OCI-LY1 (cell line): ENCODE measurements around the gene SEC24C.

Experiments used
- H2AFZ ChIP-seq: fragments of 200-600 bp; sonication (generic), shearing (Covaris generic); 2 replicates; pipeline ENCODE4 v1.6.0; 2014; ENCODE audit warnings: antibody characterized with exemption, mild to moderate bottlenecking, low read length
- H3F3A ChIP-seq: fragments of 200-600 bp; sonication (generic), shearing (Covaris generic); 2 replicates; pipeline ENCODE4 v1.6.0; 2014; ENCODE audit warnings: mild to moderate bottlenecking, antibody characterized with exemption, low read length, moderate library complexity; ENCODE audit not compliant: insufficient read depth
- H3K27ac ChIP-seq: fragments of 200-600 bp; sonication (generic); 2 replicates; pipeline ENCODE4 v1.5.1; 2014; ENCODE audit warnings: low read length, mixed run types, mild to moderate bottlenecking, low read depth; ENCODE audit not compliant: poor library complexity, severe bottlenecking
- H3K27me3 ChIP-seq: fragments of 200-600 bp; sonication (generic); 2 replicates; pipeline ENCODE4 v1.6.0; 2014; ENCODE audit warnings: antibody characterized with exemption, mild to moderate bottlenecking, low read length, moderate library complexity; ENCODE audit not compliant: insufficient read depth
- H3K36me3 ChIP-seq: fragments of 200-600 bp; sonication (generic); 2 replicates; pipeline ENCODE4 v1.6.1; 2014; ENCODE audit warnings: mild to moderate bottlenecking, antibody characterized with exemption, low read length, moderate library complexity, mixed read lengths; ENCODE audit not compliant: insufficient read depth
- H3K4me1 ChIP-seq: fragments of 200-600 bp; sonication (generic); 2 replicates; pipeline ENCODE4 v1.5.1; 2014; ENCODE audit warnings: mild to moderate bottlenecking, low read length, moderate library complexity; ENCODE audit not compliant: insufficient read depth, severe bottlenecking
- H3K4me2 ChIP-seq: fragments of 200-600 bp; sonication (generic), shearing (Covaris generic); 2 replicates; pipeline ENCODE4 v1.6.1; 2014; ENCODE audit warnings: low read length
- H3K4me3 ChIP-seq: fragments of 200-600 bp; sonication (generic); 2 replicates; pipeline ENCODE4 v1.5.1; 2014; ENCODE audit warnings: low read length, low read depth, mild to moderate bottlenecking, mixed read lengths; ENCODE audit not compliant: poor library complexity, severe bottlenecking
- H3K79me2 ChIP-seq: fragments of 200-600 bp; shearing (Covaris generic); 2 replicates; pipeline ENCODE4 v1.6.1; 2016; ENCODE audit warnings: mixed run types, low read length, mixed read lengths; ENCODE audit not compliant: insufficient read depth
- H3K9ac ChIP-seq: fragments of 200-600 bp; sonication (generic), shearing (Covaris generic); 2 replicates; pipeline ENCODE4 v1.6.1; 2014; ENCODE audit warnings: mild to moderate bottlenecking, low read length, mixed read lengths
- H3K9me2 ChIP-seq: fragments of 200-600 bp; sonication (generic), shearing (Covaris generic); 2 replicates; pipeline ENCODE4 v1.6.1; 2014; ENCODE audit warnings: low read depth, mild to moderate bottlenecking, low read length, mixed read lengths
- H3K9me3 ChIP-seq: fragments of 200-600 bp; shearing (Covaris generic); 2 replicates; pipeline ENCODE4 v1.6.1; 2014; ENCODE audit warnings: low read length, mixed read lengths
- H4K20me1 ChIP-seq: fragments of 200-600 bp; sonication (generic), shearing (Covaris generic); 2 replicates; pipeline ENCODE4 v1.6.0; 2016; ENCODE audit warnings: mild to moderate bottlenecking, low read length; ENCODE audit not compliant: insufficient read depth
- CTCF ChIP-seq: fragments of 200-600 bp; sonication (generic), shearing (Covaris generic); IDR thresholded peaks from 2 replicates; pipeline ENCODE4 v1.5.1; 2017; ENCODE audit warnings: mild to moderate bottlenecking, antibody characterized with exemption, low read length, moderate library complexity, mixed read lengths
- EZH2 ChIP-seq: fragments of 200-600 bp; sonication (generic), shearing (Covaris generic); IDR thresholded peaks from 2 replicates; pipeline ENCODE4 v1.8.0; 2017; ENCODE audit warnings: borderline replicate concordance, mixed run types, mild to moderate bottlenecking, antibody characterized with exemption, low read length, moderate library complexity, mixed read lengths

The SEC24C gene

DNA sequence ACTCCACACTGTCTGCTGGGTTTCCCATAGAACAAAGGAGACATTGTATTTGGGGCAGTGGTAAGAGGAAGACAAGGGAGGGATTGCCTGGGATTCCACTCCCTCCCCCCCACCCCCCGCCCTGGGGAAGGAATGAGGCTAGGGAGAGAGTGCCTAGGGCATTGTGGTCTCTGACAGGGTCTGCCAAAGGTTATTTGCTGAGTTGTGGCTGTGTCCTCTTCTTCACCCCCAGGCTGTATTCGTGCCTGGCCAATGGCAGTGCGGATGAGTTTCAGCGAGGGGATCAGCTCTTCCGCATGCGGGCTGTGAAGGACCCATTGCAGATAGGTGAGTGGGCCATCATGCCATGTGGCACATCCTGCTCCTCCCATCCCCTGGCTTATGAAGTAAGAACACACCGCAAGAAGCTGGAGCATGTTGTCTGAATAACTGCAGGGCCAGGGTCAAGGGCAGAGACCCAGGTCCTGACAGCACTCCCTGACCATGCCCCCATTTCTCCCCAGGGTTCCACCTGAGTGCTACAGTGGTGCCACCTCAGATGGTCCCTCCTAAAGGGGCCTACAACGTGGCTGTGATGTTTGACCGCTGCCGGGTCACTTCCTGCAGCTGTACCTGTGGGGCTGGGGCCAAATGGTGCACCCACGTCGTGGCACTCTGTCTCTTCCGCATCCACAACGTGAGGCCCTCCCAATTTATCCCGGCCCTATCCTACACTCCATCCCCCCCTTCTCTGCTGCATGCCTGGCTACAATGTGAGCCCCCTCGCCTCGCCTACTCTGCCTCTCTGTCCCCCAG, 44.9 kb downstream of the SEC24C start:
- H3K4me2 ChIP-seq, result no peak overlapping the region
- H3K9me3 ChIP-seq, result no peaks in the 10 kb centered on the region
- no peak overlapping the region for H2AFZ ChIP-seq
- H3K27ac ChIP-seq, result no peak overlapping the region
- H3K36me3 ChIP-seq, result peaks cover 50% of the 10 kb centered on the region
- no peak overlapping the region for H3K4me3 ChIP-seq
- TF ChIP-seq EZH2 (no peak), CTCF (no peak)
- H3K9ac ChIP-seq, result no peak overlapping the region
- H3K79me2 ChIP-seq, result peaks cover 7% of the 10 kb centered on the region; the same call in 1 of the 2 replicates
- H4K20me1 ChIP-seq, result no peaks in the 10 kb centered on the region
- no peaks in the 10 kb centered on the region for H3K9me2 ChIP-seq
- peaks cover 20% of the 10 kb centered on the region for H3K4me1 ChIP-seq
- no peaks in the 10 kb centered on the region for H3K27me3 ChIP-seq
- H3F3A ChIP-seq, result no peaks in the 10 kb centered on the region

DNA sequence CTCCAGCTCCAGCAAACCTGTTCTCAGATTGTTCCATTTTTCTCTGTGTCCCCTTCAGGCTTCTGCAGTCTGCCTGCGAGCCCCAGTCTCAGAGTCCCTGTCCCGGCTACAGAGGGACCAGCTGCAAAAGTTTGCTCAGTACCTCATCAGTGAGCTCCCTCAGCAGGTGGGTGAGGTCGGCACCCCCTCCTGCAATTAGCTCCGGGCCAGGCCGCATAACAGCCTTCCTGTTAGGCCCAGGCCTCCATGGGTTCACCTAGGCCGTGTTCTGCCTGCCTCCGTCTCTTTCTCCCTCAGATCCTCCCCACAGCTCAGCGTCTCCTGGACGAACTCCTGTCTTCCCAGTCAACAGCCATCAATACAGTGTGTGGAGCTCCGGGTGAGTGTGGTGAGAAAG, 45.5 kb downstream of the SEC24C start:
- Histone ChIP-seq H2AFZ (no peak overlapping the region), H3K9me3 (no peaks in the 10 kb centered on the region), H3K79me2 (peaks cover 6% of the 10 kb centered on the region; the same call in 1 of the 2 replicates), H3K4me2 (no peak overlapping the region), H3K9me2 (no peaks in the 10 kb centered on the region), H3F3A (no peaks in the 10 kb centered on the region), H3K9ac (no peak overlapping the region), H3K27me3 (no peaks in the 10 kb centered on the region), H3K4me3 (no peak overlapping the region), H3K27ac (no peak overlapping the region), H4K20me1 (no peaks in the 10 kb centered on the region), H3K4me1 (peaks cover 14% of the 10 kb centered on the region), H3K36me3 (peaks cover 55% of the 10 kb centered on the region)
- TF ChIP-seq EZH2, result no peak
- no peak for TF ChIP-seq CTCF

DNA sequence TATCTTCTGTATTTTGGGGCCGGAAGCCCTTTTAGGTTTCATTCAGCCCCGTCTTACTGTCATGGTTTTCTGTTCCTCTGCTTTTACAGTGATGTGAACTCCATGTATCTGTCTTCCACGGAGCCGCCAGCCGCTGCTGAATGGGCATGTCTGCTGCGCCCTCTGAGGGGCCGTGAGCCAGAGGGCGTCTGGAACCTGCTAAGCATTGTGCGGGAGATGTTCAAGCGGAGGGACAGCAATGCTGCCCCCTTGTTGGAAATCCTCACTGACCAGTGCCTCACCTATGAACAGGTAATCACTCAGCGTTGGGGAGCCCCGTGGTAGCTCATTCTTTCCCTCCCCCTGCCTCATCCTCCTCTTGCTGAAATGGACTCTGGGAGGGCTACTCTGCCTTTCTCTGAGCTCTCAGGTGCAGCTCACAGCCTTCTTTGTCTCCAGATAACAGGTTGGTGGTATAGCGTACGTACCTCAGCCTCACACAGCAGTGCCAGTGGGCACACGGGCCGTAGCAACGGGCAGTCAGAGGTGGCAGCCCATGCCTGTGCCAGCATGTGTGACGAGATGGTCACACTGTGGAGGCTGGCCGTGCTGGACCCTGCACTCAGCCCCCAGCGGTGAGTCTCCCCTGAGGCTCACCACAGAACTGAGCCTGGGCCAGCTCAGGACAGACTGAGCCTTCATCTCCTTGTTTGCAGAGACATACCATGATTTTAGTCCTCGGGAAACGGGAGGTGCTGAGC, 46.9 kb downstream of the SEC24C start:
- no peaks in the 10 kb centered on the region for H4K20me1 ChIP-seq
- H3K9me3 ChIP-seq, result no peaks in the 10 kb centered on the region
- no peaks in the 10 kb centered on the region for H3F3A ChIP-seq
- H3K4me2 ChIP-seq, result no peak overlapping the region
- no peaks in the 10 kb centered on the region for H3K9me2 ChIP-seq
- no peak overlapping the region for H3K4me3 ChIP-seq
- H2AFZ ChIP-seq, result no peak overlapping the region
- no peak overlapping the region for H3K27ac ChIP-seq
- H3K4me1 ChIP-seq, result peaks cover 9% of the 10 kb centered on the region
- H3K36me3 ChIP-seq, result peaks cover 63% of the 10 kb centered on the region
- no peak for TF ChIP-seq EZH2
- no peak for TF ChIP-seq CTCF
- no peak overlapping the region for H3K9ac ChIP-seq
- no peaks in the 10 kb centered on the region for H3K27me3 ChIP-seq
- H3K79me2 ChIP-seq, result peaks cover 6% of the 10 kb centered on the region; the same call in 1 of the 2 replicates
